CD1c-positive myeloid dendritic cell (primary cell): ENCODE data around the gene KRTAP12-1.
"Not testable (repeated sequence)": the region's sequence is repeated elsewhere in the genome, so short reads cannot be mapped to it uniquely, and the experiment has no call there.

Experiments used
- DNase-seq: peaks from one replicate; pipeline ENCODE4 v3.0.0-alpha.2; 2016; ENCODE audit errors: extremely low spot score

KRTAP12-1 gene

GRCh38 chr21:44644878-44645277 is 37.1 kb downstream of the KRTAP12-1 start:
- DNase-seq, result no peak

GRCh38 chr21:44643741-44644310 is 38.1 kb downstream of the KRTAP12-1 start:
- DNase-seq, result no peak

- no peak for DNase-seq
Measured at GRCh38 chr21:44640761-44641160, 41.2 kb downstream of the KRTAP12-1 start.

GRCh38 chr21:44639331-44639655 is 42.7 kb downstream of the KRTAP12-1 start:
- DNase-seq, result no peak

GRCh38 chr21:44638506-44639330 is 43.2 kb downstream of the KRTAP12-1 start:
- DNase-seq, result not testable (repeated sequence)

GRCh38 chr21:44637851-44638348 is 44.1 kb downstream of the KRTAP12-1 start:
- DNase-seq, result not testable (repeated sequence)

- no peak for DNase-seq
Measured at GRCh38 chr21:44637018-44637850, 44.7 kb downstream of the KRTAP12-1 start, which contains the start of gene KRTAP10-10. TSS of gene KRTAP10-10 (plus strand) at chr21:44637356. CDS start at chr21:44637418, 62 bp downstream.

GRCh38 chr21:44636209-44637017 is 45.5 kb downstream of the KRTAP12-1 start:
- no peak for DNase-seq

- no peak for DNase-seq
Measured at GRCh38 chr21:44632067-44632466, 49.9 kb downstream of the KRTAP12-1 start.
